GM18858 (cell line): ENCODE data around the gene RHEBL1.

Source experiments
- ATAC-seq: cut with Tn5 transposase; IDR thresholded peaks from one replicate; pipeline ENCODE4 v1.9.1; 2021; ENCODE audit not compliant: unreplicated experiment

Gene RHEBL1

GRCh38 chr12:49055092-49055491 is 14.7 kb downstream of the RHEBL1 start:
- no peak for ATAC-seq

- ATAC-seq = no peak
These were observed 15.3 kb downstream of the RHEBL1 start for GRCh38 chr12:49054524-49054923.

DNA sequence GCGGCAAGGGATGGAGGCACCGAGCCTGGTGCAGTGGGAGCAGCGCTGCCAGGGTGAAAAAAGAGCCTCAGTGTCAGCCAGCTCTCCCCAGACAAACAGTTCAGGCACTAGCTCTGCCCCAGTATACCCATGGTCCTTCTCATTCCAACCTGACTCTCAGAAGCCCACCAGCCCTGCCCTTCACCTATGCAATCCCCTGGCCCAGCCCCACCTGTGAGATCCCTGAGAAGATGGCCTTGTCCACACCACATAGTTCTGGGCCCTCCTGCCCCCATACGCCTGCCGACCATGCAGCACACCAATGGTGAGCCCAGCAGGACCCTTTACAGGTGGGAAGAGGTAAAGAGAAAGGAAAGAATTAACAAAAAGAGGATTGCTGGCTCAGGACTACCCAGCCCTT is 15.7 kb downstream of the RHEBL1 start:
- ATAC-seq = no peak

- no peak for ATAC-seq
These were observed 17.1 kb downstream of the RHEBL1 start for GRCh38 chr12:49052451-49053208.

GRCh38 chr12:49051777-49052438 is 17.9 kb downstream of the RHEBL1 start:
- no peak for ATAC-seq

DNA sequence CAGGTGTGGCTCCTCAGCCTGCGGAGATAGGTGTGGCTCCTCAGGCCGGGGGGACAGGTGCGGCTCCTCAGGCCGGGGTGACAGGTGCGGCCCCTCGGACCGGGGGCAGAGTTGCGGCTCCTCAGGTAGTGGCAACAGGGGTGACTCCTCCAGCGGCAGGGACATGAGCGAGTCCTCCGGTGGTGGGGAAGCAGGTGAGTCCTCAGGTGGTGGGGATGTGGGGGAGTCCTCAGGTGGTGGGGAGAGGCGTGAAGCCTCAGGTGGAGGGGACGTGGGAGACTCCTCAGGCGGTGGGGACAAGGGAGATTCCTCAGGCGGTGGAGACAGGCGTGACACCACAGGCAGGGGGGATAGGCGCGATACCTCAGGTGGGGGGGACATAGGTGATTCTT is 18.4 kb downstream of the RHEBL1 start:
- no peak for ATAC-seq

- ATAC-seq = no peak
These were observed 19.0 kb downstream of the RHEBL1 start for GRCh38 chr12:49050507-49051372.

- no peak for ATAC-seq
These were observed 20.1 kb downstream of the RHEBL1 start for GRCh38 chr12:49049566-49050224.

DNA sequence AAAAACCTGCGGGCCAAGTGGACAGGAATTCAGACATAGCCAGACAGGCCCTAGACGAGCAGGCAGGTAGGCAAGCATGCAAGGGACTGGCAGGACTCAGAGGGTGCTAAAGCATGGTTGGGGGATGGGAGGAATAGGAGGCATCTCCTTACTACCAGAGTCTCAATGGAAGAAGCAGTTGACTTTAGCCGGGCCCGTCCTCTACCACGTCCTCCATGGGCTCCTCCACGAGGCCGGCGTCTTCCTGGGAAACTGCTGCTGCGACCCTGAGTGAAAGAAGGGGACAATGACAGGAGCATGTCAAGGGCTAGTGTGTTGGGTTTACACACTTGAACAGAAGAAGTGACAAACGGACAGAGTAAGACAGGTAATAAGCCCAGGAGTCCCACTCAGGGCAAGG is 20.8 kb downstream of the RHEBL1 start:
- ATAC-seq = no peak

DNA sequence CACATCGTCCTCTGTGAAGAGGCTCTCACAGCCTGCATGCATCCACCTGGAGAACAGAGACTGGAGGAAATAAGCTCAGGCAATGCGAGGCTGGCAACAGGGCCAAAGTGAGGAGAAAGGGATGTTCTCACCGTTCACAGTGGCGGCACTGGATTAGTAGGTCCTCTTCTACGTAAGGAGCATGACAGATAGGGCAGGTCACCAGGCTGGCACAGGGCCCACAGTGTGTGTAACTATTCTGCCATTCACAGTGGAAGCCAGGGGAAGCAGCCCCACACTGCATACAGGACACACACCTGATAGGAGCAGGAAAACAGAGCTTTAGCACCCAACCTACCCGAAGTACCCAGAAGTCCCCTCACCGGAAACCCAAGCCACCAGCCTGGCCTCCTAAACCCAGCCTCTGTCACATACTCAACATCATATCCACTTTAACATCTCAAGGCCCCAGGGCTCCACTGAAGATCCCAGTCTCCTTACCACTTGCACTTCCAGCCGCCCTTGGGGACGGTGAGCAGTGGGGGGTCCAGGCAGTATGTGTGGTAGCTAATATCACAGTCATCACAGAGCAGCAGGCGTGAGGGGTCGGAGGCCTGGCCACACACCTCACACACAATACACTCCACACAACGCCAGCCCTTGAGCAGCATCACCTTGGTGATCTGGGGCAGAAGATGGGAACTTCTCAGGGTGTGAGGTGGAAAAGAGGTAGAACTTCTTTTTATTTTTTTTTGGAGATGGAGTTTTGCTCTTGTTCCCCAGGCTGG is 23.5 kb downstream of the RHEBL1 start:
- no peak for ATAC-seq

GRCh38 chr12:49044660-49045059 is 25.1 kb downstream of the RHEBL1 start:
- ATAC-seq = no peak

GRCh38 chr12:49043856-49044258 is 25.9 kb downstream of the RHEBL1 start:
- ATAC-seq = no peak

GRCh38 chr12:49043241-49043640 is 26.5 kb downstream of the RHEBL1 start:
- no peak for ATAC-seq

- no peak for ATAC-seq
These were observed 27.8 kb downstream of the RHEBL1 start for GRCh38 chr12:49041881-49042484.

- no peak for ATAC-seq
These were observed 28.5 kb downstream of the RHEBL1 start for GRCh38 chr12:49041036-49041880.

GRCh38 chr12:49040364-49040855 is 29.4 kb downstream of the RHEBL1 start:
- no peak for ATAC-seq

- no peak for ATAC-seq
These were observed 30.1 kb downstream of the RHEBL1 start for GRCh38 chr12:49039421-49040363.
